KMS-11 (cell line): ENCODE data around the gene FAM222A.

ENCODE experiments used
- H2AFZ ChIP-seq: fragments of 200-600 bp; sonication (generic); 2 replicates; pipeline ENCODE4 v1.6.1; 2016; ENCODE audit warnings: antibody characterized with exemption, mixed run types, low read depth
- H3K27ac ChIP-seq: fragments of 200-600 bp; sonication (generic); 2 replicates; pipeline ENCODE4 v1.6.1; 2016; ENCODE audit warnings: mild to moderate bottlenecking, mixed run types
- H3K27me3 ChIP-seq: fragments of 200-600 bp; sonication (generic); 2 replicates; pipeline ENCODE4 v1.6.1; 2017; ENCODE audit warnings: mild to moderate bottlenecking, low read depth, mixed run types, moderate library complexity; ENCODE audit not compliant: insufficient read depth
- H3K36me3 ChIP-seq: fragments of 200-600 bp; sonication (generic); 2 replicates; pipeline ENCODE4 v1.6.1; 2017; ENCODE audit warnings: mild to moderate bottlenecking, mixed run types; ENCODE audit not compliant: insufficient read depth
- H3K4me1 ChIP-seq: fragments of 200-600 bp; sonication (generic); 2 replicates; pipeline ENCODE4 v1.6.1; 2016; ENCODE audit warnings: mild to moderate bottlenecking, low read depth, mixed run types; ENCODE audit not compliant: poor library complexity, severe bottlenecking
- H3K4me2 ChIP-seq: fragments of 200-600 bp; sonication (generic); 2 replicates; pipeline ENCODE4 v1.7.0; 2016; ENCODE audit warnings: mild to moderate bottlenecking, mixed run types
- H3K4me3 ChIP-seq: fragments of 200-600 bp; sonication (generic); IDR thresholded peaks from 2 replicates; pipeline ENCODE4 v1.6.1; 2017; ENCODE audit warnings: low read depth, low read length, mixed read lengths; ENCODE audit not compliant: insufficient read depth
- H3K79me2 ChIP-seq: fragments of 200-600 bp; sonication (generic); 2 replicates; pipeline ENCODE4 v1.6.1; 2016; ENCODE audit warnings: low read depth, mixed run types; ENCODE audit not compliant: insufficient read depth
- H3K9ac ChIP-seq: fragments of 200-600 bp; sonication (generic); 2 replicates; pipeline ENCODE4 v1.6.1; 2016; ENCODE audit warnings: mild to moderate bottlenecking, mixed run types
- H4K20me1 ChIP-seq: fragments of 200-600 bp; sonication (generic); 2 replicates; pipeline ENCODE4 v1.6.1; 2016; ENCODE audit warnings: mild to moderate bottlenecking, mixed run types; ENCODE audit not compliant: insufficient read depth
- TF ChIP-seq, protein P1 (sequence below): fragments of 200-600 bp; sonication (generic); conservative IDR thresholded peaks from 2 replicates; pipeline ENCODE4 v1.6.1; 2017; ENCODE audit warnings: low read depth, mild to moderate bottlenecking, antibody characterized with exemption, low read length, moderate library complexity, mixed read lengths

Gene FAM222A

DNA sequence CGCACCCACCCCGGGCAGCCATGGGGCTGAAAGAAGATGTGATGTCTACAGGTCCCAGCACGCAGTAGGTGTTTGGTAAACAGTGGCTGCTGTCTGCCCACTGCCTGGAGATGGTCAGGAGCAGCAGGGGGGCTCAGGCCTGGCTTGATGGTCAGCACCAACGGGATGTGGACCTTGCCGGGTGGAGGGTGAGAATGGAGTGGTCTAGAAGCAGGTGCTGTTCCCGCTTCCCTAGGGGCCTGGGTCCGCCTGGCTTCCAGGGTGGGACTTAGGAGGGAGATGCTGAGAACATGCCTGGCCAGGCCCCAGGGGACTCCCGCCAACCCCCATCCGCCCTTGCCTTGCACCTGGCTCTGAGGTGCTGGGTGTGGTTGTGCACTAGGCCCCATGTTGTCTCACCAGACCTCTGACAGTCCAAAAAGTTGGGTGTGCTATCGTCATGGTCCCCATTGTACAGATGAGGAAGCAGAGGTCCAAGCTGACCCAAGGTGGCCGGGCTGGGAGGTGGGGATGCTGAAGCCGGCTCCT is 12.9 kb downstream of the FAM222A start:
- no peak overlapping the region for H2AFZ ChIP-seq
- no peaks in the 10 kb centered on the region for H4K20me1 ChIP-seq
- no peaks in the 10 kb centered on the region for H3K4me1 ChIP-seq
- H3K9ac ChIP-seq: no peak overlapping the region
- no peaks in the 10 kb centered on the region for H3K36me3 ChIP-seq
- no peak overlapping the region for H3K4me3 ChIP-seq
- H3K27ac ChIP-seq: no peak overlapping the region
- H3K4me2 ChIP-seq: no peak overlapping the region
- no peaks in the 10 kb centered on the region for H3K27me3 ChIP-seq
- H3K79me2 ChIP-seq: no peaks in the 10 kb centered on the region
- TF ChIP-seq, protein P1, sequence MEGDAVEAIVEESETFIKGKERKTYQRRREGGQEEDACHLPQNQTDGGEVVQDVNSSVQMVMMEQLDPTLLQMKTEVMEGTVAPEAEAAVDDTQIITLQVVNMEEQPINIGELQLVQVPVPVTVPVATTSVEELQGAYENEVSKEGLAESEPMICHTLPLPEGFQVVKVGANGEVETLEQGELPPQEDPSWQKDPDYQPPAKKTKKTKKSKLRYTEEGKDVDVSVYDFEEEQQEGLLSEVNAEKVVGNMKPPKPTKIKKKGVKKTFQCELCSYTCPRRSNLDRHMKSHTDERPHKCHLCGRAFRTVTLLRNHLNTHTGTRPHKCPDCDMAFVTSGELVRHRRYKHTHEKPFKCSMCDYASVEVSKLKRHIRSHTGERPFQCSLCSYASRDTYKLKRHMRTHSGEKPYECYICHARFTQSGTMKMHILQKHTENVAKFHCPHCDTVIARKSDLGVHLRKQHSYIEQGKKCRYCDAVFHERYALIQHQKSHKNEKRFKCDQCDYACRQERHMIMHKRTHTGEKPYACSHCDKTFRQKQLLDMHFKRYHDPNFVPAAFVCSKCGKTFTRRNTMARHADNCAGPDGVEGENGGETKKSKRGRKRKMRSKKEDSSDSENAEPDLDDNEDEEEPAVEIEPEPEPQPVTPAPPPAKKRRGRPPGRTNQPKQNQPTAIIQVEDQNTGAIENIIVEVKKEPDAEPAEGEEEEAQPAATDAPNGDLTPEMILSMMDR: no peak

DNA sequence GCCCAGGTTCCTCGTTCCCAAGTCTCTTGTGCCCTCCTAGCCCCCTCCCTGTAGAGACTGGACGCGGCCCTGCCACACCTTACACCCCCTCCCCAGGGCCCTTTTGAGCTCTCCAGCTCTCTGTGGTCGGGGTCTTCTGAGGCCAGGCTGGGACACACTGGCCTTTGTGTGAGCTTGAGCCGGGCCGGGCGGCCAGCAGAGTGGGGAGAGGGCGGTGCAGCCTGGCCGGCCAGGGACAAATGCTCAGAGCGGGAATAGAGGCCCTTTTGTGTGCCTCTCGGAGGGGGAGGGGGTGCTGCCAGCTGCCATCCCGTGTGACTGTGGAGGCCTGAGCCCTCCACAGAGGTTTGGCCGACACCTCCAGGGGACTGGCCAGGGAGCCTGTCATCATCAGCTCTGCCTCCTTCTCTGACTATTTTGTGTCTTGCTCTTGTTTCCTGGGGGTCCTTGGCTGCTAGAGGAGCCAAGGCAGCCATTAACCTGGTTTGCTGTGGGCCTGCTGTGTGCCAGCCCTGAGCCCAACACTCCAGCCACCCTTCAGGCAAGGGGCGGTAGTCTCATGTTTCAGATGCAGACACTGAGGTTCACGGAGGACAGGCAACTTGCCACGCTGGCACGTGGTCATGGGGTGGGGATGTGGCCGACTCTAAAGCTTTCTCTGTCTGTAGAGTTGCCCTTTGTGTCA is 13.6 kb downstream of the FAM222A start:
- H3K79me2 ChIP-seq: no peaks in the 10 kb centered on the region
- H3K36me3 ChIP-seq: no peaks in the 10 kb centered on the region
- no peak overlapping the region for H3K4me3 ChIP-seq
- H3K27ac ChIP-seq: no peak overlapping the region
- no peak overlapping the region for H2AFZ ChIP-seq
- H3K9ac ChIP-seq: no peak overlapping the region
- H3K4me2 ChIP-seq: no peak overlapping the region
- TF ChIP-seq, protein P1: no peak
- no peaks in the 10 kb centered on the region for H3K27me3 ChIP-seq
- H4K20me1 ChIP-seq: no peaks in the 10 kb centered on the region
- no peaks in the 10 kb centered on the region for H3K4me1 ChIP-seq

DNA sequence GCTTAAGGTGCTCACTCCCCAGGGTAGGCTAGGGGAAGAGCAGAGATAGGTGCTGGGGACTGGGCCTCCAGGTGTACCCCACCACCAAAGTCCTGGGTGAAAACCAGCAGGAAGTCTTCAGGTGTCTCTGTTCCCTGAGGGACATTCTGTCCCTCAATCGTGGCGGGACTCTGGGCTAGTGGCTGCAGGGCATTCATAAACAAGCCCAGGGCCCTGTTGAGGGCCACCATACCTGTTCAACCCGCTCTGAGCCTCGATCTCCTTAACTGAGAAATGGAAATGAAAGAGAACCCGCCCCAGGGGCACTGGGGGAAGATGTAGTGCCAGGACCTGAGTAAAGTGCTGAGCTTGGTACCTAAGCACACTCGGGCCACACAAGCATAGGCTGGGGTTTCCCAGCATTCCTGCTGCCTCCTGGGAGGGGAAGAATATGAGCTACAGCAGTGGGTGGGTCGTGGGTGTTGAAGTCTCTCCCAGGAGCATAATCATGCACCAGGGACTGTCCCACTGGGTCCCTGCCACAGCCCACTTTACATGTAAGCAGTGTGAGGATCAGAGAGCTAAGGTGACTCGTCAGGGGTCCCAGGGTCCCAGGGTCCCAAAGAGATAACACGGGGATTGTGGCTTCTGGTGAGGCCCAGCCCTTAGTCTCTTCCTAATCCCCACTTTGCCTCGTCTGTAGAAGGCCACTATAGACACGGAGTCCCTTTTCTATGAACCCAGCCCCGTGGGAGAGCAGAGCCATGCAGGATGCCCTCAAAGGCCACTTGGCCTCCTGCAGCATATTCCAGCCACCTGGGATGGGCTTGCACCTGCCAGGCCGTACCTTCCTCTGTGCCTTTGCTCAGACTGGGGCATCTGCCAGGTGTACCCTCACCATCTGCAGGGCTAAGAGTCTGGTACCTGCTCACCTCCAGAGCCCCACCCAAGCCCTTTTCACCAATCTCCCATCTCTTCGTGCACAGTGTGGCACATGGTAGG is 14.4 kb downstream of the FAM222A start:
- no peaks in the 10 kb centered on the region for H3K4me1 ChIP-seq
- no peak overlapping the region for H3K9ac ChIP-seq
- H3K79me2 ChIP-seq: no peaks in the 10 kb centered on the region
- no peaks in the 10 kb centered on the region for H3K27me3 ChIP-seq
- H3K4me2 ChIP-seq: no peak overlapping the region
- H2AFZ ChIP-seq: no peak overlapping the region
- no peaks in the 10 kb centered on the region for H3K36me3 ChIP-seq
- no peaks in the 10 kb centered on the region for H4K20me1 ChIP-seq
- no peak overlapping the region for H3K27ac ChIP-seq
- H3K4me3 ChIP-seq: no peak overlapping the region
- TF ChIP-seq, protein P1: no peak

DNA sequence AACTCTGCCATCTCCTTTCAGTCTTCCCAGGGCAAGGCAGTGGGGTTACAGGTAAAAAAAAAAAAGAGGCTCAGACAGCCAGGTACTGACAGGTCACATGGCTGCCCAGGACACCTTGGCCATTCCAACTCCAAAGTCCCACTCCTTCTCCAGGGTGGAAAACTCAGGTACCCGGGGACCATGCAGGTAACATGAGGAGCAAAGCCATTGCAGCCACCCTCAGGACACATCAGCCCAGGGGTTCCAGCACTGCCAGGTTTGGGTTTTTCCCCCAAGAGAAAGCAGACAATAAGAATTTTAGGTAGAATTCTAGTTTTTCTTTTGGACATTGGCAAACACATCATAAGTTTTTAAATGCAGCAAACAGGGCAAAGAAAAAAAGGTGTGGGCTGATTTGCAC is 15.3 kb downstream of the FAM222A start:
- Histone ChIP-seq H3K9ac (no peak overlapping the region), H3K4me3 (no peak overlapping the region)

More for the DNA sequence above, 15.3 kb downstream of the FAM222A start:
- Histone ChIP-seq H3K4me2 (no peak overlapping the region), H4K20me1 (no peaks in the 10 kb centered on the region), H2AFZ (no peak overlapping the region), H3K27me3 (no peaks in the 10 kb centered on the region), H3K27ac (no peak overlapping the region), H3K36me3 (no peaks in the 10 kb centered on the region), H3K4me1 (no peaks in the 10 kb centered on the region), H3K79me2 (no peaks in the 10 kb centered on the region)
- TF ChIP-seq, protein P1: no peak
